Neural crest cell (in vitro differentiated cells): ENCODE results near the gene SCUBE1. TPM values are rescaled to one million over a fixed set of nuclear protein-coding genes. Genes with fewer than 3 reads are reported as not detected.

ENCODE experiments used
- DNase-seq: peaks from one replicate; pipeline ENCODE4 v3.0.0; 2021; ENCODE audit warnings: low read depth, mixed read lengths, low spot score
- H3K27ac Mint-ChIP-seq: one replicate; pipeline ENCODE4 v1.8.0; 2021; ENCODE audit warnings: mild to moderate bottlenecking, mixed read lengths; ENCODE audit not compliant: unreplicated experiment
- H3K27me3 Mint-ChIP-seq: 2 replicates; pipeline ENCODE4 v1.8.0; 2021; ENCODE audit warnings: low read depth, mild to moderate bottlenecking, mixed read lengths
- H3K36me3 Mint-ChIP-seq: 2 replicates; pipeline ENCODE4 v1.8.0; 2021; ENCODE audit warnings: low read depth, mild to moderate bottlenecking, mixed read lengths
- H3K4me1 Mint-ChIP-seq: 2 replicates; pipeline ENCODE4 v1.8.0; 2021; ENCODE audit warnings: mixed read lengths
- H3K4me3 Mint-ChIP-seq: one replicate; pipeline ENCODE4 v1.8.0; 2021; ENCODE audit warnings: mild to moderate bottlenecking, mixed read lengths
- H3K9me3 Mint-ChIP-seq: 2 replicates; pipeline ENCODE4 v1.8.0; 2021; ENCODE audit warnings: mixed read lengths
- total RNA-seq: library from RNA; stranded (reverse); gene quantifications from 2 replicates; pipeline ENCODE4 v1.2.1, GENCODE V29; 2021
- TF ChIP-seq, protein P1 (sequence below): fragments of 200-600 bp; sonication (generic); conservative IDR thresholded peaks from 2 replicates; pipeline ENCODE4 v1.5.0; 2021; ENCODE audit warnings: antibody characterized with exemption, mild to moderate bottlenecking

The SCUBE1 gene
- total RNA-seq, 1 donor from 2014 or later = 12.1 TPM

DNA sequence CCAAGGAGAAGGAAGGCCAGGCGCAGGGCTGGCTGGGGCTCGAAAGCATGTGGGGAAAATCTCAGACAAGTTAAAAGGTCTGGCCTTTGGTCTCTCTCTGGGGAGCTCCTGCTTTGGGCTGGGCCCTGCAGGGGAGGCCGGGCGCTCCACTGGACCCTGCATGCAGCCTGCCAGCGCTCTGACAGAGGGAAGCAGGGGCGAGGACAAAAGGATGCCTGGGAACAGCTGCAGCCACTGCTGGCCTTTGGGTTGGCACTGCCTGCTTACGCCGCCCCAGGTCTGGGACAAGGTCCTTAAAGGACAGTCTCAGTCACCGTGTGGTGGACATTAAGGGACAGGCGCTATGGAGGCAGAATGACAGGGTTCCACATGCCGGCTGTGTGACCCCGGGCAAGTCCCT lies 99.8 kb downstream of the SCUBE1 start:
- H3K36me3 Mint-ChIP-seq = no peaks in the 10 kb centered on the region
- DNase-seq = no peak
- peaks cover 4% of the 10 kb centered on the region for H3K4me1 Mint-ChIP-seq
- TF ChIP-seq, protein P1, sequence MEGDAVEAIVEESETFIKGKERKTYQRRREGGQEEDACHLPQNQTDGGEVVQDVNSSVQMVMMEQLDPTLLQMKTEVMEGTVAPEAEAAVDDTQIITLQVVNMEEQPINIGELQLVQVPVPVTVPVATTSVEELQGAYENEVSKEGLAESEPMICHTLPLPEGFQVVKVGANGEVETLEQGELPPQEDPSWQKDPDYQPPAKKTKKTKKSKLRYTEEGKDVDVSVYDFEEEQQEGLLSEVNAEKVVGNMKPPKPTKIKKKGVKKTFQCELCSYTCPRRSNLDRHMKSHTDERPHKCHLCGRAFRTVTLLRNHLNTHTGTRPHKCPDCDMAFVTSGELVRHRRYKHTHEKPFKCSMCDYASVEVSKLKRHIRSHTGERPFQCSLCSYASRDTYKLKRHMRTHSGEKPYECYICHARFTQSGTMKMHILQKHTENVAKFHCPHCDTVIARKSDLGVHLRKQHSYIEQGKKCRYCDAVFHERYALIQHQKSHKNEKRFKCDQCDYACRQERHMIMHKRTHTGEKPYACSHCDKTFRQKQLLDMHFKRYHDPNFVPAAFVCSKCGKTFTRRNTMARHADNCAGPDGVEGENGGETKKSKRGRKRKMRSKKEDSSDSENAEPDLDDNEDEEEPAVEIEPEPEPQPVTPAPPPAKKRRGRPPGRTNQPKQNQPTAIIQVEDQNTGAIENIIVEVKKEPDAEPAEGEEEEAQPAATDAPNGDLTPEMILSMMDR = no peak
- H3K27ac Mint-ChIP-seq = no peak overlapping the region
- no peaks in the 10 kb centered on the region for H3K9me3 Mint-ChIP-seq
- H3K4me3 Mint-ChIP-seq = no peak overlapping the region
- H3K27me3 Mint-ChIP-seq = no peaks in the 10 kb centered on the region

DNA sequence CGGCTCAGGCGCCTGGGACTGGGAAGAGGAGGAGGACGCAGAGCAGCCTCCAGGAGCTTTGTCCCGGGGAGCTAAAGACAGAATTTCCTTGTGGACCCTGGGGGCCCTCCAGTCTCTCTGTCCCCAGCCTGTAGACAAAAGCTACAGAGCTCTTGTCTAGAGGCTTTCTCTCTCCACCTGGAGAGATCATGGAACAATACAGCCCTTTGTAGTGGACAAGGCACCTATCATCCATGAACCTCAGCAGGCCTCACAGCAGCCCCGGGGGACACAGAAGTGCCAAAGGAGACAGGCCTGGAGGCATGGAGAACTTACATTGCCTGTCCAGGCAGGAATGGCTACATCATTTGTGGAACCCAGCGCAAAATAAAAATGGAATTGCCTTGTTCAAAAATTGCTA lies 100.5 kb downstream of the SCUBE1 start:
- H3K4me1 Mint-ChIP-seq = peaks cover 4% of the 10 kb centered on the region
- no peak overlapping the region for H3K27ac Mint-ChIP-seq
- H3K9me3 Mint-ChIP-seq = no peaks in the 10 kb centered on the region
- TF ChIP-seq, protein P1 = no peak
- H3K4me3 Mint-ChIP-seq = no peak overlapping the region
- DNase-seq = no peak
- peaks cover 2% of the 10 kb centered on the region for H3K27me3 Mint-ChIP-seq
- no peaks in the 10 kb centered on the region for H3K36me3 Mint-ChIP-seq

DNA sequence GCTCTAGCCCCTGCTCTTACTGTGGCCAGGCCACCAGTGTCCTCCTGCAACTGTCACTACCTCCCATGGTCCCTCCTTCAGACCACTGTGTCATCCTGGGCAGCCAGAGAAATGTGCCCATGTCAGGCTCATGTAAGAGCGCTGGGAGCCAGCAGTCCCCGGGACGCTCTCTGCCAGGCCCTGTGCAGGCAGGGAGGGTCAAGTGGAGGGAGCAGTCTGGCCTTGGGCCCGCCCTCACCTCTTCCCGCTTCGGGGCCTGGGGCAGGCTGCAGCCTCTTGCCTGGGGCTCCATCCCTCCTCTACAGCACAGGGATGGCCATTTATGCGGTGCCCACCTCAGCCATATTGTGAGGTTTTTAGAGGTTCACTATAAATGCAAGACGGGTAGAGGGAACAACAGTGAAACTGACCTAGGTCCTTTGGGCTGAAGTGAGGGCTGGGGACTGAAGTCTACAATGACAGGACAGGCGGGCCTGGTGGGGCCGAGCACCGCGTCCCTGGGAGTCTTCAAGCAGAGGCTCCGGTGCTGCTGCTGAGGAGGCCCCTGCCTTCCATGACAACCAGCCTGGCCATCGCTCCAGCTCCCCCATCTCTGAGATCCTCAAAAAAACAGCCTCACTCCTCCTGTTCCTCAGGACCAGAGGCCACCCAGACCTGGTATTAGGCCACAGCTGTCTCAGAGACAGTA lies 101.3 kb downstream of the SCUBE1 start:
- no peak for DNase-seq
- no peaks in the 10 kb centered on the region for H3K36me3 Mint-ChIP-seq
- no peak overlapping the region for H3K27ac Mint-ChIP-seq

DNA sequence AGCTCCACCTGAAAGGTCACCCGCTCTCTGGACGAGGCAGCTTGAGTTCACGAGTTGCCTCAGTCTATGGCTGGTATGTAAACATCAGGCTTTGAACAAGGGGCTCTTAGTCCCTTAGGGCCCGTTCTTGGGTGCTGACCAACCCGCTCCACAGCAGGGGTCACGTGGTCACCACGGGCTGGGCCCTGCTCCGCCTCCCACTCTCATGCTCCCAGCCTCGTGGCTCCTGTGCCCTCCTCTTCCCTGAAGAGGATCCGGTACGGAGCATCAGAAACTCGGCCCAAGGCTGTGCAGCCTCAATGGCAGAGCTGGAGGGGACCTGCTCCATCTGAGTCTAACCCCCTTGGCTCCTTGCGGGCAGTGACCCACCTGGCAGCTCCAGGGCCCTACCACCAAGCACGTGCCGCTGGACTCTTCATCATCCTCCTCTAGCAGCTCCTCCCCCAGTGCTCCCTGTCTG lies 102.0 kb downstream of the SCUBE1 start:
- H3K4me1 Mint-ChIP-seq = peaks cover 4% of the 10 kb centered on the region
- no peak overlapping the region for H3K4me3 Mint-ChIP-seq
- H3K9me3 Mint-ChIP-seq = no peaks in the 10 kb centered on the region
- TF ChIP-seq, protein P1 = no peak
- H3K27me3 Mint-ChIP-seq = peaks cover 2% of the 10 kb centered on the region
- H3K36me3 Mint-ChIP-seq = no peaks in the 10 kb centered on the region
- H3K27ac Mint-ChIP-seq = no peak overlapping the region
- DNase-seq = no peak

More for the DNA sequence above, 101.3 kb downstream of the SCUBE1 start:
- Mint-ChIP-seq H3K9me3 (no peaks in the 10 kb centered on the region), H3K4me3 (no peak overlapping the region), H3K4me1 (peaks cover 4% of the 10 kb centered on the region), H3K27me3 (peaks cover 2% of the 10 kb centered on the region)
- TF ChIP-seq, protein P1 = no peak

DNA sequence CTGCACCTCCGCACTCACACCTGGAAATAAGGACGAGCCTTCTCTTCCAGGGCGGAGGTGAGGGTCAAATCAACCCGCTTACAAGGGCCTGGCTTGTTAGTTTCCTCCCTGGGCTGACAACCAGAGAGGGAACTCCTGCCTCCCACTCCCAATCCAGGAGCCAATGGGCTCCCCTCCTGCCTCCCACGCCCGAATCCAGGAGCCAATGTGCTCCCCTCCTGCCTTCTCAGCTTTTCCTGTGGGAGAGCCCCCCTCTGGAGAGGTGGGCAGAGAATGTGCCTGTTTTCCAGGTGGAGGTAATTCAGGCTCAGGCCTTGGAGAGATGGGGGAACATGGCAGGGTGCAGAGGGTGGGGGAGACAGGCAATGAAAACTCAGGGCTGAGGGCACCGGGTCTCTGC lies 102.6 kb downstream of the SCUBE1 start:
- no peak overlapping the region for H3K27ac Mint-ChIP-seq
- TF ChIP-seq, protein P1 = no peak
- no peak for DNase-seq
- no peak overlapping the region for H3K4me3 Mint-ChIP-seq
- H3K9me3 Mint-ChIP-seq = no peaks in the 10 kb centered on the region
- no peaks in the 10 kb centered on the region for H3K36me3 Mint-ChIP-seq
- peaks cover 8% of the 10 kb centered on the region for H3K4me1 Mint-ChIP-seq
- peaks cover 4% of the 10 kb centered on the region for H3K27me3 Mint-ChIP-seq
